B cell (primary cell): ENCODE results near the gene ITPK1. TPM values are rescaled to one million over a fixed set of nuclear protein-coding genes. Genes with fewer than 3 reads are reported as not detected.

Experiments
- ATAC-seq: fragments of 200-7000 bp; cut with Tn5 transposase; one replicate; pipeline ENCODE4 v1.10.0; 2021; ENCODE audit warnings: low read depth, mild to moderate bottlenecking, moderate number of reproducible peaks, moderate library complexity
- CTCF ChIA-PET: fragments of 350-600 bp; sonication (Branson Sonifier 250); formaldehyde crosslinking; loops from one replicate; lab custom pipeline; 2021; ENCODE audit warnings: antibody characterized with exemption, inconsistent platforms; lab: Charles Lee
- POLR2A ChIA-PET: fragments of 350-600 bp; sonication (Branson Sonifier 250); formaldehyde crosslinking; loops from one replicate; lab custom pipeline; 2021; ENCODE audit warnings: antibody characterized with exemption; lab: Charles Lee
- DNase-seq: peaks from one replicate; pipeline ENCODE4 v3.0.0; 2013
- H2AFZ ChIP-seq: 2 replicates; pipeline ENCODE4 v1.6.1; 2012; ENCODE audit warnings: mild to moderate bottlenecking, low read depth, low read length; ENCODE audit not compliant: insufficient read depth, poor library complexity, severe bottlenecking
- H3K27ac ChIP-seq, 2 donors: 1 replicate in 1 of 2; 2 replicates in 1 of 2; pipeline ENCODE4 v1.5.1; 2012 to 2013; ENCODE audit warnings: low read length in 2 of 2, mild to moderate bottlenecking in 2 of 2, moderate library complexity in 1 of 2
- H3K27me3 ChIP-seq, 4 experiments: fragments of 200-600 bp in 1 of 4; sonication (generic) in 1 of 4; replicated peaks in 1 of 4; 1 replicate in 2 of 4; 2 replicates in 2 of 4; pipeline versions ENCODE4 v1.6.1 to v1.7.0; 2013 to 2016; ENCODE audit warnings: low read length in 3 of 4, mild to moderate bottlenecking in 2 of 4, mixed read lengths in 1 of 4, moderate library complexity in 1 of 4; ENCODE audit not compliant: insufficient read depth in 4 of 4, control insufficient read depth in 3 of 4; ENCODE audit errors: control extremely low read depth in 1 of 4
- H3K36me3 ChIP-seq, 2 experiments: replicated peaks in 1 of 2; 1 replicate in 1 of 2; 2 replicates in 1 of 2; pipeline versions ENCODE4 v1.6.1 to v1.7.1; 2013; ENCODE audit warnings: low read length in 1 of 2; ENCODE audit not compliant: insufficient read depth in 2 of 2, control insufficient read depth in 1 of 2; ENCODE audit errors: control extremely low read depth in 1 of 2, extremely low read depth in 1 of 2
- H3K4me1 ChIP-seq, 2 donors: fragments of 200-600 bp in 1 of 2; sonication (generic) in 1 of 2; 1 replicate in 1 of 2; 2 replicates in 1 of 2; pipeline versions ENCODE4 v1.5.1 to v1.6.1; 2013 to 2017; ENCODE audit warnings: low read length in 2 of 2; ENCODE audit not compliant: control insufficient read depth in 2 of 2, insufficient read depth in 2 of 2
- H3K4me2 ChIP-seq: replicated peaks from 2 replicates; pipeline ENCODE3; 2012; ENCODE audit warnings: mild to moderate bottlenecking, low read depth, low read length; ENCODE audit not compliant: poor library complexity, severe bottlenecking
- H3K4me3 ChIP-seq, 5 experiments: fragments of 200-600 bp in 1 of 5; sonication (generic) in 1 of 5; 1 replicate in 3 of 5; 2 replicates in 2 of 5; pipeline versions ENCODE4 v1.5.1 to v1.7.0; 2011 to 2016; ENCODE audit warnings: low read length in 4 of 5, mild to moderate bottlenecking in 4 of 5, low read depth in 2 of 5, control low read depth in 1 of 5, moderate library complexity in 1 of 5; ENCODE audit not compliant: insufficient read depth in 1 of 5; ENCODE audit errors: control extremely low read depth in 1 of 5, extremely low read depth in 1 of 5
- H3K79me2 ChIP-seq: fragments of 200-600 bp; sonication (generic); one replicate; pipeline ENCODE4 v1.6.0; 2016; ENCODE audit warnings: low read length; ENCODE audit not compliant: control insufficient read depth, insufficient read depth
- H3K9ac ChIP-seq: fragments of 200-600 bp; sonication (generic); 2 replicates; pipeline ENCODE4 v1.6.1; 2017; ENCODE audit warnings: mild to moderate bottlenecking, low read length, moderate library complexity
- H3K9me3 ChIP-seq, 3 donors: one replicate each; pipeline versions ENCODE4 v1.6.1 to v1.7.1; 2013; ENCODE audit warnings: low read length in 2 of 3; ENCODE audit not compliant: control insufficient read depth in 2 of 3, insufficient read depth in 1 of 3; ENCODE audit errors: control extremely low read depth in 1 of 3
- H4K20me1 ChIP-seq: 2 replicates; pipeline ENCODE4 v1.6.0; 2012; ENCODE audit warnings: mild to moderate bottlenecking, low read length; ENCODE audit not compliant: insufficient read depth, control insufficient read depth, poor library complexity, severe bottlenecking
- H3K27ac Mint-ChIP-seq: one replicate; pipeline ENCODE4 v1.8.0; 2021; ENCODE audit warnings: mixed read lengths
- H3K27me3 Mint-ChIP-seq: one replicate; pipeline ENCODE4 v1.8.0; 2021; ENCODE audit warnings: mixed read lengths
- H3K4me1 Mint-ChIP-seq: one replicate; pipeline ENCODE4 v1.8.0; 2021; ENCODE audit warnings: mixed read lengths
- H3K4me3 Mint-ChIP-seq: one replicate; pipeline ENCODE4 v1.8.0; 2021; ENCODE audit warnings: mixed read lengths
- H3K9me3 Mint-ChIP-seq: one replicate; pipeline ENCODE4 v1.8.0; 2022; ENCODE audit warnings: mixed read lengths; ENCODE audit not compliant: insufficient read depth
- EZH2 ChIP-seq: IDR thresholded peaks from 2 replicates; pipeline ENCODE4 v1.6.1; 2012; ENCODE audit warnings: borderline replicate concordance, low read depth, mild to moderate bottlenecking, moderate library complexity, low read length; ENCODE audit not compliant: insufficient read depth, poor library complexity, severe bottlenecking
- WGBS: methylation state at CpG from one replicate; pipeline ENCODE4 v1.1.5; 2013; ENCODE audit warnings: missing lambda C conversion rate; ENCODE audit not compliant: insufficient coverage; 5-methylcytosine and 5-hydroxymethylcytosine counted together
- intact Hi-C: fragments of 100-400 bp; cut with micrococcal nuclease; formaldehyde crosslinking; loops from one replicate; pipeline ENCODE4 v1.10.0; 2022
- polyA plus RNA-seq: library from polyadenylated mRNA; depleted of rRNA; stranded (reverse); fragments of >200 nt; gene quantifications from 2 replicates; pipeline ENCODE4 v1.2.3, GENCODE V29; 2012
- total RNA-seq, 2 donors: library from RNA; stranded (reverse); fragments of 120-200 nt in 1 of 2; gene quantifications; 1 replicate in 1 of 2; 2 replicates in 1 of 2; pipeline versions ENCODE4 v1.2.3 to v1.2.4, GENCODE V29; 2013 to 2022
- TF ChIP-seq, protein P1 (sequence below): fragments of 200-600 bp; IDR thresholded peaks from one replicate; pipeline ENCODE4 v1.8.0; 2022; ENCODE audit warnings: antibody characterized with exemption, mild to moderate bottlenecking

Gene ITPK1
- total and polyA plus RNA-seq, 2 donors (not counting 1 experiment from before 2014, with no cell fraction given) = 46.0 to 46.9 TPM

GRCh38 chr14:93101181-93101580 is 14.5 kb downstream of the ITPK1 start:
- H2AFZ ChIP-seq = no peak overlapping the region
- no peak overlapping the region for H3K27ac ChIP-seq
- CTCF ChIA-PET = interaction anchor here (1.5 to 3.0 kb wide), 2 partner anchors 12 to 14 kb away, joined by 4 to 15 read pairs; partner anchors contain the start of gene ITPK1
- POLR2A ChIA-PET = no interaction called here
- H3K9me3 ChIP-seq = peaks cover 0 to 1% (median 0%) of the 10 kb centered on the region in 3 donors
- DNase-seq = no peak
- H3K27me3 ChIP-seq = no peaks in the 10 kb centered on the region
- H3K4me3 ChIP-seq = no peak overlapping the region
- Mint-ChIP-seq H3K27me3 (no peaks in the 10 kb centered on the region), H3K27ac (no peak overlapping the region), H3K4me3 (no peak overlapping the region), H3K9me3 (no peaks in the 10 kb centered on the region), H3K4me1 (peaks cover 30% of the 10 kb centered on the region)
- no peaks in the 10 kb centered on the region for H3K36me3 ChIP-seq
- intact Hi-C loops = loop anchor here (5.0 kb wide), 1 partner anchor 34 kb away; no protein-coding TSS in a partner anchor
- no peak overlapping the region for H3K4me2 ChIP-seq
- peaks cover 97% of the 10 kb centered on the region for H3K79me2 ChIP-seq
- H3K4me1 ChIP-seq = peaks cover 17 to 33% of the 10 kb centered on the region in 2 donors
- peaks cover 17% of the 10 kb centered on the region for H4K20me1 ChIP-seq
- WGBS = 97% methylated on average over 6 of the region's 6 CpGs
- TF ChIP-seq EZH2 = no peak
- TF ChIP-seq, protein P1, sequence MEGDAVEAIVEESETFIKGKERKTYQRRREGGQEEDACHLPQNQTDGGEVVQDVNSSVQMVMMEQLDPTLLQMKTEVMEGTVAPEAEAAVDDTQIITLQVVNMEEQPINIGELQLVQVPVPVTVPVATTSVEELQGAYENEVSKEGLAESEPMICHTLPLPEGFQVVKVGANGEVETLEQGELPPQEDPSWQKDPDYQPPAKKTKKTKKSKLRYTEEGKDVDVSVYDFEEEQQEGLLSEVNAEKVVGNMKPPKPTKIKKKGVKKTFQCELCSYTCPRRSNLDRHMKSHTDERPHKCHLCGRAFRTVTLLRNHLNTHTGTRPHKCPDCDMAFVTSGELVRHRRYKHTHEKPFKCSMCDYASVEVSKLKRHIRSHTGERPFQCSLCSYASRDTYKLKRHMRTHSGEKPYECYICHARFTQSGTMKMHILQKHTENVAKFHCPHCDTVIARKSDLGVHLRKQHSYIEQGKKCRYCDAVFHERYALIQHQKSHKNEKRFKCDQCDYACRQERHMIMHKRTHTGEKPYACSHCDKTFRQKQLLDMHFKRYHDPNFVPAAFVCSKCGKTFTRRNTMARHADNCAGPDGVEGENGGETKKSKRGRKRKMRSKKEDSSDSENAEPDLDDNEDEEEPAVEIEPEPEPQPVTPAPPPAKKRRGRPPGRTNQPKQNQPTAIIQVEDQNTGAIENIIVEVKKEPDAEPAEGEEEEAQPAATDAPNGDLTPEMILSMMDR = no peak
- no peak overlapping the region for H3K9ac ChIP-seq
- ATAC-seq = no peak

GRCh38 chr14:93100570-93100969 is 15.2 kb downstream of the ITPK1 start:
- peaks cover 23% of the 10 kb centered on the region for H4K20me1 ChIP-seq
- H3K9ac ChIP-seq = no peak overlapping the region
- no peak for DNase-seq
- H3K27ac ChIP-seq = no peak overlapping the region
- no peak overlapping the region for H2AFZ ChIP-seq
- 93% methylated on average over 4 of the region's 7 CpGs for WGBS
- no peaks in the 10 kb centered on the region for H3K27me3 ChIP-seq
- H3K79me2 ChIP-seq = peaks cover 97% of the 10 kb centered on the region
- H3K36me3 ChIP-seq = no peaks in the 10 kb centered on the region
- Mint-ChIP-seq H3K27me3 (no peaks in the 10 kb centered on the region), H3K4me1 (peaks cover 30% of the 10 kb centered on the region), H3K27ac (peak overlapping the region; percentile 15), H3K9me3 (no peaks in the 10 kb centered on the region), H3K4me3 (no peak overlapping the region)
- intact Hi-C loops = loop anchor here (5.0 kb wide), 1 partner anchor 33 kb away; no protein-coding TSS in a partner anchor
- H3K4me3 ChIP-seq = no peak overlapping the region
- no peak overlapping the region for H3K4me2 ChIP-seq
- TF ChIP-seq, protein P1 = no peak
- TF ChIP-seq EZH2 = no peak
- H3K9me3 ChIP-seq = peaks cover 0 to 5% (median 0%) of the 10 kb centered on the region in 3 donors
- ChIA-PET POLR2A (no interaction called here), CTCF (interaction anchor here (3.0 kb wide), 1 partner anchor 12 kb away, joined by 15 read pairs; no protein-coding TSS in a partner anchor)
- ATAC-seq = no peak
- H3K4me1 ChIP-seq = peaks cover 17 to 29% of the 10 kb centered on the region in 2 donors
